BLaER1 treated with 17β-estradiol and CSF1 and Interleukin-3, amounts not matched to agents 10 nM and 100 nM (cell line): ENCODE results near the gene ZNF410.
"Not testable (repeated sequence)": the region's sequence is repeated elsewhere in the genome, so short reads cannot be mapped to it uniquely, and the experiment has no call there.

Experiments
- H3K27ac ChIP-seq, 11 experiments: shearing (Covaris generic); formaldehyde crosslinking; 2 replicates each; pipeline ENCODE4 v1.8.1; 2022
- H3K27me3 ChIP-seq, 11 experiments: shearing (Covaris generic); formaldehyde crosslinking; 2 replicates each; pipeline ENCODE4 v1.8.1; 2022
- H3K36me3 ChIP-seq, 11 experiments: shearing (Covaris generic); formaldehyde crosslinking; 2 replicates each; pipeline ENCODE4 v1.8.1; 2022
- H3K4me1 ChIP-seq, 10 experiments: shearing (Covaris generic); formaldehyde crosslinking; 2 replicates each; pipeline ENCODE4 v1.8.1; 2022
- H3K4me2 ChIP-seq, 11 experiments: shearing (Covaris generic); formaldehyde crosslinking; 2 replicates each; pipeline ENCODE4 v1.8.1; 2022
- H3K4me3 ChIP-seq, 10 experiments: shearing (Covaris generic); formaldehyde crosslinking; 2 replicates each; pipeline ENCODE4 v1.8.1; 2022
- H3K9ac ChIP-seq, 11 experiments: shearing (Covaris generic); formaldehyde crosslinking; 2 replicates each; pipeline ENCODE4 v1.8.1; 2022
- H3K9me3 ChIP-seq, 11 experiments: shearing (Covaris generic); formaldehyde crosslinking; replicated peaks in 1 of 11; 2 replicates each; pipeline ENCODE4 v1.8.1; 2022
- H4K20me1 ChIP-seq, 11 experiments: shearing (Covaris generic); formaldehyde crosslinking; 2 replicates each; pipeline ENCODE4 v1.8.1; 2022
- Cebpa-rat ChIP-seq, 11 experiments: shearing (Covaris generic); IDR thresholded peaks; 2 replicates each; pipeline ENCODE4 v1.8.1; 2022

ZNF410 gene

GRCh38 chr14:73886449-73887317 lies at the start of gene ZNF410:
Gene ZNF410 (plus strand): TSS chr14:73886859. CDS start chr14:73892176, 5,317 bp downstream.
- Histone ChIP-seq H4K20me1 (peaks cover 27 to 50% (median 42%) of the 10 kb centered on the region in 11 experiments; a peak in 21 of 22 replicates), H3K36me3 (peaks cover 6 to 19% (median 12%) of the 10 kb centered on the region in 11 experiments; a peak in 17 of 22 replicates), H3K27ac (peak within 1 kb of the TSS; percentile 88 to 94 (median 90)), H3K27me3 (no peaks in the 10 kb centered on the region), H3K9me3 (no peaks in the 10 kb centered on the region), H3K9ac (peak within 1 kb of the TSS; percentile 87 to 96 (median 92)), H3K4me1 (peaks cover 28 to 44% (median 35%) of the 10 kb centered on the region in 10 experiments), H3K4me2 (peak within 1 kb of the TSS; percentile 71 to 98 (median 83)), H3K4me3 (peak within 1 kb of the TSS; percentile 74 to 97 (median 91))
- TF ChIP-seq Cebpa-rat (IDR thresholded peaks at IDR 0.05), result no peak

- H3K27ac ChIP-seq, H3K4me2 ChIP-seq, H3K27me3 ChIP-seq, H3K9ac ChIP-seq, H3K4me3 ChIP-seq, H4K20me1 ChIP-seq, H3K36me3 ChIP-seq, H3K9me3 ChIP-seq: not testable (repeated sequence)
- peaks cover 0 to 13% (median 0%) of the 10 kb centered on the region in 10 experiments; a peak in 4 of 20 replicates for H3K4me1 ChIP-seq
Observed at GRCh38 chr14:73838293-73839034, 48.2 kb upstream of the ZNF410 start.

- Histone ChIP-seq H3K27ac (no peak overlapping the region), H3K36me3 (no peaks in the 10 kb centered on the region), H3K4me1 (peaks cover 0 to 8% (median 0%) of the 10 kb centered on the region in 10 experiments; a peak in 4 of 20 replicates)
Observed at GRCh38 chr14:73842201-73842600, 44.5 kb upstream of the ZNF410 start.

GRCh38 chr14:73842851-73843250 lies 43.8 kb upstream of the ZNF410 start:
- H3K36me3 ChIP-seq, result no peaks in the 10 kb centered on the region

More at GRCh38 chr14:73842201-73842600, 44.5 kb upstream of the ZNF410 start:
- no peak overlapping the region for H3K9ac ChIP-seq
- no peaks in the 10 kb centered on the region for H4K20me1 ChIP-seq
- H3K4me3 ChIP-seq, result no peak overlapping the region
- H3K9me3 ChIP-seq, result peaks cover 0 to 10% (median 6%) of the 10 kb centered on the region in 11 experiments; a peak in 14 of 22 replicates
- no peaks in the 10 kb centered on the region for H3K27me3 ChIP-seq
- TF ChIP-seq Cebpa-rat (IDR thresholded peaks at IDR 0.05), result no peak
- no peak overlapping the region for H3K4me2 ChIP-seq

GRCh38 chr14:73843296-73843695 lies 43.4 kb upstream of the ZNF410 start:
- Histone ChIP-seq H3K4me3 (no peak overlapping the region), H3K4me2 (no peak overlapping the region), H3K9me3 (peaks cover 0 to 10% (median 6%) of the 10 kb centered on the region in 11 experiments; a peak in 14 of 22 replicates), H3K4me1 (peaks cover 0 to 11% (median 0%) of the 10 kb centered on the region in 10 experiments; a peak in 4 of 20 replicates), H4K20me1 (no peaks in the 10 kb centered on the region), H3K27me3 (no peaks in the 10 kb centered on the region), H3K36me3 (no peaks in the 10 kb centered on the region), H3K27ac (no peak overlapping the region), H3K9ac (no peak overlapping the region)
- TF ChIP-seq Cebpa-rat (IDR thresholded peaks at IDR 0.05), result no peak

More at GRCh38 chr14:73842851-73843250, 43.8 kb upstream of the ZNF410 start:
- H3K27me3 ChIP-seq, result no peaks in the 10 kb centered on the region
- H3K27ac ChIP-seq, result no peak overlapping the region
- peaks cover 0 to 10% (median 6%) of the 10 kb centered on the region in 11 experiments; a peak in 14 of 22 replicates for H3K9me3 ChIP-seq
- H3K4me1 ChIP-seq, result peaks cover 0 to 11% (median 0%) of the 10 kb centered on the region in 10 experiments; a peak in 4 of 20 replicates
- no peak for TF ChIP-seq Cebpa-rat (IDR thresholded peaks at IDR 0.05)
- H3K9ac ChIP-seq, result no peak overlapping the region
- no peak overlapping the region for H3K4me2 ChIP-seq
- no peak overlapping the region for H3K4me3 ChIP-seq
- H4K20me1 ChIP-seq, result no peaks in the 10 kb centered on the region

- Histone ChIP-seq H3K27me3 (no peaks in the 10 kb centered on the region; a peak in 1 of 22 replicates), H3K27ac (no peak overlapping the region; a peak in 1 of 22 replicates), H3K4me2 (peak overlapping the region in 2 of 11 experiments; percentile 44 to 56; a peak in 2 of 22 replicates), H3K4me1 (peaks cover under 1 to 19% (median 8%) of the 10 kb centered on the region in 10 experiments; a peak in 17 of 20 replicates), H3K4me3 (no peak overlapping the region), H4K20me1 (no peaks in the 10 kb centered on the region), H3K36me3 (no peaks in the 10 kb centered on the region), H3K9me3 (peaks cover 0 to 10% (median 6%) of the 10 kb centered on the region in 11 experiments; a peak in 14 of 22 replicates), H3K9ac (no peak overlapping the region)
- no peak for TF ChIP-seq Cebpa-rat (IDR thresholded peaks at IDR 0.05)
Observed at GRCh38 chr14:73846947-73847346, 39.7 kb upstream of the ZNF410 start.

- no peaks in the 10 kb centered on the region for H3K36me3 ChIP-seq
- H3K4me3 ChIP-seq, result peak overlapping the region; percentile 53 to 75 (median 64); a peak in 17 of 20 replicates
- peak overlapping the region in 10 of 11 experiments; percentile 78 to 90 (median 84); a peak in 17 of 22 replicates for H3K9ac ChIP-seq
- H3K9me3 ChIP-seq, result peaks cover 0 to 5% (median 3%) of the 10 kb centered on the region in 11 experiments; a peak in 13 of 22 replicates
- H3K27me3 ChIP-seq, result no peaks in the 10 kb centered on the region; a peak in 1 of 22 replicates
- H3K4me1 ChIP-seq, result peaks cover 10 to 32% (median 21%) of the 10 kb centered on the region in 10 experiments; a peak in 19 of 20 replicates
- H3K27ac ChIP-seq, result peak overlapping the region in 8 of 11 experiments; percentile 80 to 93 (median 88); a peak in 12 of 22 replicates
- no peak for TF ChIP-seq Cebpa-rat (IDR thresholded peaks at IDR 0.05)
- H4K20me1 ChIP-seq, result no peaks in the 10 kb centered on the region
- H3K4me2 ChIP-seq, result peak overlapping the region; percentile 76 to 92 (median 86)
Observed at GRCh38 chr14:73851000-73851399, 35.7 kb upstream of the ZNF410 start.

- no peaks in the 10 kb centered on the region; a peak in 1 of 22 replicates for H3K27me3 ChIP-seq
- no peak for TF ChIP-seq Cebpa-rat (IDR thresholded peaks at IDR 0.05)
- H3K4me2 ChIP-seq, result peak within 1 kb of the TSS; percentile 76 to 92 (median 86)
- H3K4me3 ChIP-seq, result peak within 1 kb of the TSS; percentile 53 to 75 (median 64)
- H3K9ac ChIP-seq, result peak within 1 kb of the TSS; percentile 78 to 90 (median 85)
- H3K9me3 ChIP-seq, result no peaks in the 10 kb centered on the region
- peak within 1 kb of the TSS; percentile 79 to 93 (median 86) for H3K27ac ChIP-seq
- peaks cover 10 to 32% (median 21%) of the 10 kb centered on the region in 10 experiments; a peak in 19 of 20 replicates for H3K4me1 ChIP-seq
- no peaks in the 10 kb centered on the region for H4K20me1 ChIP-seq
- H3K36me3 ChIP-seq, result no peaks in the 10 kb centered on the region
Observed at GRCh38 chr14:73851567-73852382, 34.9 kb upstream of the ZNF410 start, which contains the start of gene PTGR2. Gene PTGR2 (plus strand): TSS chr14:73851831. CDS start chr14:73858863, 7,032 bp downstream.
